CD14-positive monocyte (primary cell): ENCODE results near the gene ZSWIM1. TPM values are rescaled to one million over a fixed set of nuclear protein-coding genes. Genes with fewer than 3 reads are reported as not detected.
A peak's percentile ranks its signal among the peaks of the same experiment; 100 is the strongest.

Source experiments
- DNase-seq, 3 donors: peaks; one replicate each; pipeline ENCODE4 v3.0.0-alpha.2; 2011 to 2022
- H2AFZ ChIP-seq: 2 replicates; pipeline ENCODE4 v1.6.0; 2012; ENCODE audit warnings: mild to moderate bottlenecking, low read depth, low read length, inconsistent platforms; ENCODE audit not compliant: insufficient read depth, poor library complexity, severe bottlenecking
- H3K27ac ChIP-seq, 2 donors: 1 replicate in 1 of 2; 2 replicates in 1 of 2; pipeline ENCODE4 v1.5.1; 2012 to 2013; ENCODE audit warnings: low read length in 2 of 2, control low read depth in 1 of 2, inconsistent platforms in 1 of 2, low read depth in 1 of 2, mild to moderate bottlenecking in 1 of 2
- H3K27me3 ChIP-seq, 2 donors: one replicate each; pipeline versions ENCODE4 v1.6.0 to v1.6.1; 2011 to 2013; ENCODE audit warnings: low read length in 2 of 2; ENCODE audit not compliant: control insufficient read depth in 2 of 2, insufficient read depth in 2 of 2
- H3K36me3 ChIP-seq, 2 donors: replicated peaks in 1 of 2; 1 replicate in 1 of 2; 2 replicates in 1 of 2; pipeline versions ENCODE4 v1.5.1 to v1.6.1; 2012 to 2013; ENCODE audit warnings: low read length in 2 of 2, control low read depth in 1 of 2, inconsistent platforms in 1 of 2, mild to moderate bottlenecking in 1 of 2; ENCODE audit not compliant: insufficient read depth in 2 of 2, control insufficient read depth in 1 of 2
- H3K4me1 ChIP-seq, 2 donors: 1 replicate in 1 of 2; 2 replicates in 1 of 2; pipeline versions ENCODE4 v1.5.1 to v1.6.1; 2012 to 2013; ENCODE audit warnings: low read length in 2 of 2, control low read depth in 1 of 2, inconsistent platforms in 1 of 2, mild to moderate bottlenecking in 1 of 2, moderate library complexity in 1 of 2; ENCODE audit not compliant: insufficient read depth in 2 of 2, control insufficient read depth in 1 of 2
- H3K4me2 ChIP-seq: replicated peaks from 2 replicates; pipeline ENCODE3; 2012; ENCODE audit warnings: low read length, moderate library complexity, mild to moderate bottlenecking; ENCODE audit not compliant: poor library complexity, severe bottlenecking; ENCODE audit errors: extremely low read depth
- H3K4me3 ChIP-seq, 3 experiments: fragments of 200-600 bp in 1 of 3; sonication (generic) in 1 of 3; replicated peaks in 1 of 3; 1 replicate in 2 of 3; 2 replicates in 1 of 3; pipeline ENCODE4 v1.5.1; 2011 to 2013; ENCODE audit warnings: low read length in 3 of 3, mild to moderate bottlenecking in 3 of 3, control low read depth in 2 of 3, low read depth in 2 of 3, inconsistent platforms in 1 of 3, moderate library complexity in 1 of 3
- H3K79me2 ChIP-seq: 2 replicates; pipeline ENCODE4 v1.6.0; 2012; ENCODE audit warnings: mild to moderate bottlenecking, control low read depth, inconsistent platforms, low read length, moderate library complexity; ENCODE audit not compliant: insufficient read depth
- H3K9ac ChIP-seq: 2 replicates; pipeline ENCODE4 v1.6.0; 2017; ENCODE audit warnings: low read length, mild to moderate bottlenecking; ENCODE audit not compliant: insufficient read depth, poor library complexity, severe bottlenecking
- H3K9me3 ChIP-seq, 2 donors: replicated peaks in 1 of 2; 1 replicate in 1 of 2; 2 replicates in 1 of 2; pipeline versions ENCODE4 v1.5.1 to v1.6.1; 2012 to 2013; ENCODE audit warnings: low read length in 2 of 2, control low read depth in 1 of 2; ENCODE audit not compliant: control insufficient read depth in 1 of 2, insufficient read depth in 1 of 2
- H4K20me1 ChIP-seq: 2 replicates; pipeline ENCODE4 v1.6.0; 2012; ENCODE audit warnings: mild to moderate bottlenecking, low read length, control low read depth, moderate library complexity; ENCODE audit not compliant: insufficient read depth
- H3K27ac Mint-ChIP-seq, 7 donors: one replicate each; pipeline ENCODE4 v1.8.0; 2020; ENCODE audit warnings: mild to moderate bottlenecking in 7 of 7, mixed read lengths in 7 of 7, moderate library complexity in 6 of 7, inconsistent platforms in 2 of 7
- H3K27me3 Mint-ChIP-seq, 3 donors: one replicate each; pipeline ENCODE4 v1.8.0; 2021 to 2022; ENCODE audit warnings: low read depth in 3 of 3, mild to moderate bottlenecking in 3 of 3, mixed read lengths in 3 of 3, moderate library complexity in 3 of 3, inconsistent platforms in 1 of 3
- H3K36me3 Mint-ChIP-seq, 2 donors: one replicate each; pipeline ENCODE4 v1.8.0; 2020; ENCODE audit warnings: mixed read lengths in 2 of 2, inconsistent platforms in 1 of 2, mild to moderate bottlenecking in 1 of 2
- H3K4me1 Mint-ChIP-seq: one replicate; pipeline ENCODE4 v1.8.0; 2020; ENCODE audit warnings: mild to moderate bottlenecking, mixed read lengths
- H3K4me3 Mint-ChIP-seq, 2 donors: one replicate each; pipeline ENCODE4 v1.8.0; 2020; ENCODE audit warnings: mild to moderate bottlenecking in 2 of 2, mixed read lengths in 2 of 2, moderate library complexity in 1 of 2
- H3K9me3 Mint-ChIP-seq, 7 donors: one replicate each; pipeline ENCODE4 v1.8.0; 2020 to 2022; ENCODE audit warnings: mixed read lengths in 7 of 7, mild to moderate bottlenecking in 6 of 7, moderate library complexity in 6 of 7, inconsistent platforms in 2 of 7
- WGBS: methylation state at CpG from one replicate; pipeline ENCODE4 v1.1.5; 2013; ENCODE audit warnings: missing lambda C conversion rate; ENCODE audit not compliant: insufficient coverage; 5-methylcytosine and 5-hydroxymethylcytosine counted together
- intact Hi-C, 2 donors: fragments of 100-400 bp; cut with micrococcal nuclease; formaldehyde crosslinking; loops; one replicate each; pipeline versions ENCODE4 v1.15.0 to v1.15.1; 2023
- polyA plus RNA-seq, 3 donors: library from polyadenylated mRNA; depleted of rRNA in 1 of 3; unstranded in 2 of 3; stranded (reverse) in 1 of 3; fragments of 300-500 nt in 2 of 3; fragments of >200 nt in 1 of 3; fragmentation: Illumina TruSeq in 2 of 3; gene quantifications; 1 replicate in 2 of 3; 2 replicates in 1 of 3; pipeline ENCODE4 v1.2.3, GENCODE V29; 2012 to 2021
- TF ChIP-seq, protein P1 (sequence below): fragments of 200-600 bp; IDR thresholded peaks from one replicate; pipeline ENCODE4 v1.8.0; 2022; ENCODE audit warnings: antibody characterized with exemption, mild to moderate bottlenecking

ZSWIM1 gene
- polyA plus RNA-seq, 3 donors, result 2.5 to 2.6 (median 2.5) TPM

DNA sequence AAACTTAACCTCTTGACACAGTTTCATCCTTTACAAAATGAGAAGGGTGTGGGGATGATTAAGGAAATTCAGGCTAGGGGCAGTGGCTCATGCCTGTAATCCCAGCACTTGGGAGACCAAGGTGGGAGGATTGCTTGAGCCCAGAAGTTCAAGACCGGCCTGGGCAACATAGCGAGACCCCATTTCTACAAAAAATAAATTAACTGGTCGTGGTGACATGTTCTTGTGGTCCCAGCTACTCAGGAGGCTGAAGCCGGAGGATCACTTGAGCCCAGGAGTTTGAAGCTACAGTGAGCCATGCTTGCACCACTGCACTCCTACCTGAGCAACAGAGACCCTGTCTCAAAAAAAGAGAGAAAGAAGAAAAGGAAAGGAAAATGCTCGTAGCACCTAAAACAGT, 14.6 kb upstream of the ZSWIM1 start:
- no peak overlapping the region for H2AFZ ChIP-seq
- no peaks in the 10 kb centered on the region for H3K27me3 ChIP-seq
- intact Hi-C loops, result no loop called here
- no peak overlapping the region for H3K9ac ChIP-seq
- Mint-ChIP-seq H3K27me3 (peaks cover 0 to 3% (median 0%) of the 10 kb centered on the region in 3 donors), H3K36me3 (peaks cover 4 to 10% of the 10 kb centered on the region in 2 donors), H3K4me3 (no peak overlapping the region), H3K9me3 (no peaks in the 10 kb centered on the region), H3K27ac (peak overlapping the region in 1 of 7 donors; percentile 63), H3K4me1 (peaks cover 4% of the 10 kb centered on the region)
- no peaks in the 10 kb centered on the region for H4K20me1 ChIP-seq
- H3K4me2 ChIP-seq, result no peak overlapping the region
- no peak overlapping the region for H3K27ac ChIP-seq
- no peaks in the 10 kb centered on the region for H3K4me1 ChIP-seq
- H3K9me3 ChIP-seq, result no peaks in the 10 kb centered on the region
- no CpG with 5 or more reads among the region's 5 CpGs for WGBS
- no peaks in the 10 kb centered on the region for H3K36me3 ChIP-seq
- DNase-seq, result no peak
- H3K4me3 ChIP-seq, result no peak overlapping the region
- TF ChIP-seq, protein P1, sequence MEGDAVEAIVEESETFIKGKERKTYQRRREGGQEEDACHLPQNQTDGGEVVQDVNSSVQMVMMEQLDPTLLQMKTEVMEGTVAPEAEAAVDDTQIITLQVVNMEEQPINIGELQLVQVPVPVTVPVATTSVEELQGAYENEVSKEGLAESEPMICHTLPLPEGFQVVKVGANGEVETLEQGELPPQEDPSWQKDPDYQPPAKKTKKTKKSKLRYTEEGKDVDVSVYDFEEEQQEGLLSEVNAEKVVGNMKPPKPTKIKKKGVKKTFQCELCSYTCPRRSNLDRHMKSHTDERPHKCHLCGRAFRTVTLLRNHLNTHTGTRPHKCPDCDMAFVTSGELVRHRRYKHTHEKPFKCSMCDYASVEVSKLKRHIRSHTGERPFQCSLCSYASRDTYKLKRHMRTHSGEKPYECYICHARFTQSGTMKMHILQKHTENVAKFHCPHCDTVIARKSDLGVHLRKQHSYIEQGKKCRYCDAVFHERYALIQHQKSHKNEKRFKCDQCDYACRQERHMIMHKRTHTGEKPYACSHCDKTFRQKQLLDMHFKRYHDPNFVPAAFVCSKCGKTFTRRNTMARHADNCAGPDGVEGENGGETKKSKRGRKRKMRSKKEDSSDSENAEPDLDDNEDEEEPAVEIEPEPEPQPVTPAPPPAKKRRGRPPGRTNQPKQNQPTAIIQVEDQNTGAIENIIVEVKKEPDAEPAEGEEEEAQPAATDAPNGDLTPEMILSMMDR, result no peak
- peaks cover 4% of the 10 kb centered on the region for H3K79me2 ChIP-seq

GRCh38 chr20:45867136-45867818, 13.8 kb upstream of the ZSWIM1 start:
- no peaks in the 10 kb centered on the region for H4K20me1 ChIP-seq
- no peak overlapping the region for H3K9ac ChIP-seq
- no peak overlapping the region for H3K4me3 ChIP-seq
- intact Hi-C loops, result no loop called here
- Mint-ChIP-seq H3K36me3 (peaks cover 5 to 10% of the 10 kb centered on the region in 2 donors), H3K4me3 (no peak overlapping the region), H3K9me3 (no peaks in the 10 kb centered on the region), H3K27me3 (peaks cover 0 to 3% (median 0%) of the 10 kb centered on the region in 3 donors), H3K4me1 (peaks cover 4% of the 10 kb centered on the region), H3K27ac (no peak overlapping the region)
- no peak overlapping the region for H2AFZ ChIP-seq
- WGBS, result 100% methylated on average over 1 of the region's 6 CpGs
- TF ChIP-seq, protein P1, result no peak
- H3K36me3 ChIP-seq, result no peaks in the 10 kb centered on the region
- H3K9me3 ChIP-seq, result no peaks in the 10 kb centered on the region
- H3K4me2 ChIP-seq, result no peak overlapping the region
- H3K27ac ChIP-seq, result no peak overlapping the region
- DNase-seq, result no peak
- H3K27me3 ChIP-seq, result no peaks in the 10 kb centered on the region
- no peaks in the 10 kb centered on the region for H3K4me1 ChIP-seq
- H3K79me2 ChIP-seq, result peaks cover 4% of the 10 kb centered on the region
